ENCODE data around the gene ARHGAP22. TPM values are rescaled to one million over a fixed set of nuclear protein-coding genes. Genes with fewer than 3 reads are reported as not detected.

ARHGAP22 gene
- total and polyA plus RNA-seq, 2 experiments from 2014 or later = 41.9 to 44.4 TPM

DNA sequence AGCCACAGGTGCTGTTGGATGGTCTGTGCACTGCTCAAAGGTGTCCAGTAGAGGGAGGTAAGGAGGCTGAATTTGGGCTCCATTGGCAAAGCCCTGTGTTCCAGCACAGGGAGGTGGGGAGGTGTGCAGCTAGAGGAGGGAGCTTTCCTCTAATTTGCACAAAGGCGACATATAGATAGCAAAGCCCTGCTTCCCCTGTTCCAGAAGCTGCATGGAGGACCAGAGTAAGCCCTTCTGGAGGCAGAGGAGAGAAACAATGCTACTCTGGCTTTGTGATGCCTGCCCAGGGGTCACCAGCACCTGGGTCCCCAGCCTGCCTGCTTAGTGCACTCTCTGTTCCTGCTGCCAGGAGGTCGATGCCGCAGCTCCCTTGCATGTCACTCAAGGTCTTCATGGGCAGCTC is 3.4 kb upstream of the ARHGAP22 start:
- 80 to 90% methylated on average over 3 of the region's 3 CpGs for WGBS, 2 experiments (ENCODE audit: low coverage in 1 of 2, low lambda C conversion rate in 2 of 2, missing lambda C conversion rate in 2 of 2)
- H3K9me3 ChIP-seq (ENCODE audit: low read depth) = no peaks in the 10 kb centered on the region
- peaks cover 59% of the 10 kb centered on the region for H3K4me1 ChIP-seq (ENCODE audit: insufficient read depth)
- peaks cover 20% of the 10 kb centered on the region for H3K79me2 ChIP-seq (ENCODE audit: insufficient read depth)
- peak; percentile 63 for DNase-seq
- peak overlapping the region; percentile 89; the same call in 1 of the 2 replicates for H3K27ac ChIP-seq
- in situ Hi-C loops (cut with MboI) = no loop called here
- H4K20me1 ChIP-seq (ENCODE audit: insufficient read depth) = no peaks in the 10 kb centered on the region
- no peak overlapping the region for H2AFZ ChIP-seq
- H3K36me3 ChIP-seq (ENCODE audit: low read depth) = no peaks in the 10 kb centered on the region
- no peaks in the 10 kb centered on the region for H3K27me3 ChIP-seq (replicated peaks; ENCODE audit: insufficient read depth)
- H3K9me2 ChIP-seq (ENCODE audit: insufficient read depth) = no peaks in the 10 kb centered on the region
- H3F3A ChIP-seq (ENCODE audit: insufficient read depth) = peaks cover 59% of the 10 kb centered on the region
- H3K4me3 ChIP-seq = no peak overlapping the region
- H3K9ac ChIP-seq = no peak overlapping the region
- TF ChIP-seq EZH2phosphoT487 (IDR thresholded peaks at IDR 0.05; ENCODE audit: insufficient read depth, low read depth) = no peak
- no peak for TF ChIP-seq EZH2 (IDR thresholded peaks at IDR 0.05; ENCODE audit: insufficient read depth, poor library complexity, severe bottlenecking)
- H3K4me2 ChIP-seq (ENCODE audit: unreplicated experiment) = peak overlapping the region; percentile 8

DNA sequence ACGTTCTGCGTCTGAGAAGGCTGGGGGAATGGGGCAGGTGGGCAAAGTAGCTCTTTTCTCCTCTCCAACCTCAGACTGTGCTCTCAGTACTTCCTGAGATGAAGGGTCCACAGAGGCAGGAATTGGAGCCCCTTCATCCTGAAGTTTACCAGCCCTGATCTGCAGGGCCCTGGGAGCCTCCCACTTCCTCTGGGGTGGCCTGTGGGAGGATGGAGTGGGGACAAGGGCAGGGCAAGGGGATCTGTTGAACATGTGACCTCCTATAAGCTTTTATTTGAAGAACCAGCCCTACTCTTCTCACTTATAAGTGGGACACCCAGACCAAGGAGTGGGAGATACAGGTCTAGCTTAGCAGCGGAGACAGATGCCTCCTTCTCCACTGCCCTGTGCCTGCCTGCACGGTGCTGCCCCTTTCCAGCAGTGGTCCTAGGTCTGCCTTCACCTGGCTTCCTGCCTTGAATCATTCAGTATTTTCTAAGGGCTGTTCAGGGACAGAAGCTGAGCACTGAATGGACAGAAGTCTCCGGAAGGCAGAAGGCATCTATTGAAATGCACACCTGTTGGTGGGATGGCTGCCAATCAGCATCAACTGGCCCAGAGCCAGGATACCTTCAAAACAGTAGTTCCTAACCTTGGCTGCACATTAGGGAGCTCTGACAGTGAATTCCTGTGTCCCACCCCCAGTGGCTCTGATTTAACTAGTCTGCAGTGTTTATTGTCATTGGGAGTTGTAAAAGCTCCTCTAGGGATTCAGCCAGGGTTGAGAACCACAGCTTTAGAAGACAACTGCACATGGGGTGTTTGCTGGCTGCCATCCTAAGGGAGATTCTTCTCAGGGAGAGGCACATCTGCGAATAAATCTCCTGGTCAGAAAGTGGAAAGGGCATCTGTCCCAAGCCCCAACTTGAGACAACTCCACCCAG is 2.7 kb upstream of the ARHGAP22 start:
- no peaks in the 10 kb centered on the region for H3K9me2 ChIP-seq (ENCODE audit: insufficient read depth)
- no peak for TF ChIP-seq EZH2 (IDR thresholded peaks at IDR 0.05; ENCODE audit: insufficient read depth, poor library complexity, severe bottlenecking)
- no peak for TF ChIP-seq EZH2phosphoT487 (IDR thresholded peaks at IDR 0.05; ENCODE audit: insufficient read depth, low read depth)
- no peaks in the 10 kb centered on the region for H3K36me3 ChIP-seq (ENCODE audit: low read depth)
- DNase-seq = no peak
- in situ Hi-C loops (cut with MboI) = no loop called here
- H3K9ac ChIP-seq = peak overlapping the region; percentile 72
- H3K4me3 ChIP-seq = peak overlapping the region; percentile 36; the same call in 1 of the 2 replicates
- H3K27me3 ChIP-seq (replicated peaks; ENCODE audit: insufficient read depth) = no peaks in the 10 kb centered on the region
- H3K27ac ChIP-seq = peak overlapping the region; percentile 89
- peaks cover 59% of the 10 kb centered on the region for H3K4me1 ChIP-seq (ENCODE audit: insufficient read depth)
- peaks cover 26% of the 10 kb centered on the region for H3K79me2 ChIP-seq (ENCODE audit: insufficient read depth)
- no peak overlapping the region for H2AFZ ChIP-seq
- H4K20me1 ChIP-seq (ENCODE audit: insufficient read depth) = no peaks in the 10 kb centered on the region
- H3F3A ChIP-seq (ENCODE audit: insufficient read depth) = peaks cover 59% of the 10 kb centered on the region
- peak overlapping the region; percentile 14 for H3K4me2 ChIP-seq (ENCODE audit: unreplicated experiment)
- WGBS, 2 experiments (ENCODE audit: low coverage in 1 of 2, low lambda C conversion rate in 2 of 2, missing lambda C conversion rate in 2 of 2) = 43% methylated on average over 6 of the region's 6 CpGs
- no peaks in the 10 kb centered on the region for H3K9me3 ChIP-seq (ENCODE audit: low read depth)

- Histone ChIP-seq H3K4me1 (ENCODE audit: insufficient read depth) (peaks cover 58% of the 10 kb centered on the region), H3K9ac (peak overlapping the region; percentile 72), H3K4me2 (ENCODE audit: unreplicated experiment) (peak overlapping the region; percentile 14), H4K20me1 (ENCODE audit: insufficient read depth) (peaks cover 4% of the 10 kb centered on the region; the same call in 1 of the 2 replicates), H2AFZ (no peak overlapping the region), H3K9me3 (ENCODE audit: low read depth) (no peaks in the 10 kb centered on the region), H3K9me2 (ENCODE audit: insufficient read depth) (no peaks in the 10 kb centered on the region), H3K36me3 (ENCODE audit: low read depth) (no peaks in the 10 kb centered on the region), H3F3A (ENCODE audit: insufficient read depth) (peaks cover 60% of the 10 kb centered on the region), H3K79me2 (ENCODE audit: insufficient read depth) (peaks cover 35% of the 10 kb centered on the region), H3K27me3 (replicated peaks; ENCODE audit: insufficient read depth) (no peaks in the 10 kb centered on the region), H3K27ac (peak overlapping the region; percentile 89), H3K4me3 (peak overlapping the region; percentile 36; the same call in 1 of the 2 replicates)
- peak; percentile 99 for DNase-seq
- in situ Hi-C loops (cut with MboI) = no loop called here
- WGBS, 2 experiments (ENCODE audit: low coverage in 1 of 2, low lambda C conversion rate in 2 of 2, missing lambda C conversion rate in 2 of 2) = 26 to 27% methylated on average over 8 of the region's 8 CpGs
- no peak for TF ChIP-seq EZH2 (IDR thresholded peaks at IDR 0.05; ENCODE audit: insufficient read depth, poor library complexity, severe bottlenecking)
- TF ChIP-seq EZH2phosphoT487 (IDR thresholded peaks at IDR 0.05; ENCODE audit: insufficient read depth, low read depth) = peak; percentile 73; the same call in 1 of the 2 replicates
These were observed 1.9 kb upstream of the ARHGAP22 start for GRCh38 chr10:48606530-48607355.
